GM18502 (cell line): ENCODE measurements around the gene ALAD.
"Not testable (repeated sequence)": the region's sequence is repeated elsewhere in the genome, so short reads cannot be mapped to it uniquely, and the experiment has no call there.

Source experiments
- ATAC-seq: cut with Tn5 transposase; IDR thresholded peaks from one replicate; pipeline ENCODE4 v1.9.1; 2021; ENCODE audit warnings: mild to moderate bottlenecking; ENCODE audit not compliant: unreplicated experiment, poor library complexity

The ALAD gene

GRCh38 chr9:113399646-113400200, 1.4 kb downstream of the ALAD start:
- no peak for ATAC-seq

- no peak for ATAC-seq
Measured at GRCh38 chr9:113398796-113399195, 2.3 kb downstream of the ALAD start.

GRCh38 chr9:113397203-113397631, 3.9 kb downstream of the ALAD start:
- ATAC-seq = no peak

GRCh38 chr9:113395000-113395861, 5.9 kb downstream of the ALAD start:
- ATAC-seq = no peak

- no peak for ATAC-seq
Measured at GRCh38 chr9:113393281-113393680, 7.8 kb downstream of the ALAD start.

GRCh38 chr9:113391917-113392316, 9.2 kb downstream of the ALAD start:
- no peak for ATAC-seq

- no peak for ATAC-seq
Measured at GRCh38 chr9:113390192-113390960, 10.7 kb downstream of the ALAD start.

GRCh38 chr9:113389451-113389850, 11.6 kb downstream of the ALAD start:
- ATAC-seq = no peak

- ATAC-seq = no peak
Measured at GRCh38 chr9:113388833-113389232, 12.3 kb downstream of the ALAD start.

- ATAC-seq = no peak
Measured at GRCh38 chr9:113387560-113388230, 13.4 kb downstream of the ALAD start.

GRCh38 chr9:113386571-113387393, 14.3 kb downstream of the ALAD start:
- ATAC-seq = no peak

GRCh38 chr9:113381909-113382411, 19.1 kb downstream of the ALAD start:
- ATAC-seq = no peak

- ATAC-seq = not testable (repeated sequence)
Measured at GRCh38 chr9:113381441-113381840, 19.6 kb downstream of the ALAD start.

GRCh38 chr9:113380869-113381378, 20.2 kb downstream of the ALAD start:
- ATAC-seq = peak; percentile 65

GRCh38 chr9:113379829-113380210, 21.3 kb downstream of the ALAD start:
- not testable (repeated sequence) for ATAC-seq

GRCh38 chr9:113379094-113379828, 21.8 kb downstream of the ALAD start:
- ATAC-seq = not testable (repeated sequence)

- peak; percentile 74 for ATAC-seq
Measured at GRCh38 chr9:113376634-113377567, 24.2 kb downstream of the ALAD start, which contains the start of gene HDHD3. HDHD3 (minus strand) TSS chr9:113376986; CDS start chr9:113374354, 2,632 bp downstream.
